GM12873 (cell line): Measurements from ENCODE around the gene GTF2A1.

ENCODE experiments used
- TF ChIP-seq, protein P1 (sequence below): IDR thresholded peaks from 2 replicates; pipeline ENCODE4 v1.5.1; 2012; ENCODE audit warnings: low read depth, mild to moderate bottlenecking, moderate library complexity, low read length, control low read depth; ENCODE audit not compliant: insufficient read depth; ENCODE audit errors: missing control alignments

GTF2A1 gene

DNA sequence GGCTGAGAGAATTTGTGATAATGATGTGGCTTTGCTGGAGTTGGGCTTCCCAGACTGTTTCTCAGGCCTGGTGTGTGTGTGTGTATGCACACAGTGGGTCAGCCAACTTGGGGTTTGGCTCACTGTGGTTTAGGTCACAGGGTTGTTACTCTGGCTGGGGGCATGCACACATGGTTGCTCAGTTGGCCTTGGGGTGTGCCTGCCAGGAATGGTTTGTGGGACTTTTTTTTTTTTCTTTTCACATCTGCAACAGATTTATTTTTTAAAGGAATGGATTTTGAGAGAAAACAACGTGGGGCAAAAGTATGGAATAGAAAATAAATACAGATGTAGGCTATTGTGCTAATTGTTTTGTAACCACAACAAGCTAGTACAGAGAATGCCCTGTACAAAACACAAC is 25.0 kb upstream of the GTF2A1 start:
- TF ChIP-seq, protein P1, sequence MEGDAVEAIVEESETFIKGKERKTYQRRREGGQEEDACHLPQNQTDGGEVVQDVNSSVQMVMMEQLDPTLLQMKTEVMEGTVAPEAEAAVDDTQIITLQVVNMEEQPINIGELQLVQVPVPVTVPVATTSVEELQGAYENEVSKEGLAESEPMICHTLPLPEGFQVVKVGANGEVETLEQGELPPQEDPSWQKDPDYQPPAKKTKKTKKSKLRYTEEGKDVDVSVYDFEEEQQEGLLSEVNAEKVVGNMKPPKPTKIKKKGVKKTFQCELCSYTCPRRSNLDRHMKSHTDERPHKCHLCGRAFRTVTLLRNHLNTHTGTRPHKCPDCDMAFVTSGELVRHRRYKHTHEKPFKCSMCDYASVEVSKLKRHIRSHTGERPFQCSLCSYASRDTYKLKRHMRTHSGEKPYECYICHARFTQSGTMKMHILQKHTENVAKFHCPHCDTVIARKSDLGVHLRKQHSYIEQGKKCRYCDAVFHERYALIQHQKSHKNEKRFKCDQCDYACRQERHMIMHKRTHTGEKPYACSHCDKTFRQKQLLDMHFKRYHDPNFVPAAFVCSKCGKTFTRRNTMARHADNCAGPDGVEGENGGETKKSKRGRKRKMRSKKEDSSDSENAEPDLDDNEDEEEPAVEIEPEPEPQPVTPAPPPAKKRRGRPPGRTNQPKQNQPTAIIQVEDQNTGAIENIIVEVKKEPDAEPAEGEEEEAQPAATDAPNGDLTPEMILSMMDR, result no peak

DNA sequence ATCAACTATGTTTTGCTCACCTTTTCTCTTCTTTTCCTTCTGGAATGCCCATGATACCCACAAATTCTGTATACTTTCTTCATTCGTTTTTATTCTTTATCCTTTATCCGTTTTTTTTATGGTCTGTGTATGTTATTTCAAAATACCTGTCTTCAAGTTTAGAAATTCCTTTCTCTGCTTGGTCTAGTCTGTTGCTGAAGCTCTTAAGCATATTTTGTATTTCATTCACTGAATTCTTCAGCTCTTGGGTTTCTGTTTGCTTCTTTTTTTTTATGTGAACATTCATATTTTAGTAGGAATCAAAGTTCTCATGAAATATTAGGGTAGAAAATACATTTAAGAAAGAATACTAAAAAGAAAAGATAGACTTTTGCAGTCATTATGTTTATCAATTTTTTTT is 22.7 kb upstream of the GTF2A1 start:
- TF ChIP-seq, protein P1, result no peak

GRCh38 chr14:81236138-81236537 is 15.4 kb upstream of the GTF2A1 start:
- TF ChIP-seq, protein P1, result no peak

GRCh38 chr14:81235096-81235495 is 14.3 kb upstream of the GTF2A1 start:
- TF ChIP-seq, protein P1, result no peak

- TF ChIP-seq, protein P1, result no peak
These were observed 13.5 kb upstream of the GTF2A1 start for GRCh38 chr14:81234278-81234677.

DNA sequence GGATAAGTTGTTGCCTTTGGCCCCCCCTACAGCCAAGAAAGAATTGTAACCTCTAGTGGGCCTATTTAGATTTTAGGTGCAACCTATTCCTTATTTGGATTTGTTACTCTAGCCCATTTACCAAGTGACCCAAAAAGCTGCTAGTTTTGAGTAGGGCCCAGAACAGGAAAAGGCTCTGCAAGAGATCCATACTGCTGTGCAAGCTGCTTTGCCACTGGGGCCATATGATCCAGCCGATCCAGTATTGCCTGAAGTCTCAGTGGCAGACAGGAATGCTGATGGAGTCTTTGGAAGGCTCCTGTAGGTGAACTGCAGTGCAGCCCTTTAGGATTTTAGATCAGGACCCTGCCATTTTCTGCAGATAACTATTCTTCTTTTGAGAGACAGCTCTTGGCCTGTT is 12.9 kb upstream of the GTF2A1 start:
- TF ChIP-seq, protein P1, result no peak

GRCh38 chr14:81231540-81231939 is 10.8 kb upstream of the GTF2A1 start:
- TF ChIP-seq, protein P1, result no peak
